HL-60 (cell line): Measurements from ENCODE around the gene EPN1.

ENCODE experiments used
- POLR2AphosphoS5 ChIP-seq: IDR thresholded peaks from 2 replicates; pipeline ENCODE4 v1.6.1; 2012; ENCODE audit warnings: low read depth
- TF ChIP-seq, protein P1 (sequence below): IDR thresholded peaks from one replicate; pipeline ENCODE4 v1.5.1; 2011; ENCODE audit warnings: low read length, control low read depth, inconsistent platforms; ENCODE audit not compliant: insufficient read depth

DNA sequence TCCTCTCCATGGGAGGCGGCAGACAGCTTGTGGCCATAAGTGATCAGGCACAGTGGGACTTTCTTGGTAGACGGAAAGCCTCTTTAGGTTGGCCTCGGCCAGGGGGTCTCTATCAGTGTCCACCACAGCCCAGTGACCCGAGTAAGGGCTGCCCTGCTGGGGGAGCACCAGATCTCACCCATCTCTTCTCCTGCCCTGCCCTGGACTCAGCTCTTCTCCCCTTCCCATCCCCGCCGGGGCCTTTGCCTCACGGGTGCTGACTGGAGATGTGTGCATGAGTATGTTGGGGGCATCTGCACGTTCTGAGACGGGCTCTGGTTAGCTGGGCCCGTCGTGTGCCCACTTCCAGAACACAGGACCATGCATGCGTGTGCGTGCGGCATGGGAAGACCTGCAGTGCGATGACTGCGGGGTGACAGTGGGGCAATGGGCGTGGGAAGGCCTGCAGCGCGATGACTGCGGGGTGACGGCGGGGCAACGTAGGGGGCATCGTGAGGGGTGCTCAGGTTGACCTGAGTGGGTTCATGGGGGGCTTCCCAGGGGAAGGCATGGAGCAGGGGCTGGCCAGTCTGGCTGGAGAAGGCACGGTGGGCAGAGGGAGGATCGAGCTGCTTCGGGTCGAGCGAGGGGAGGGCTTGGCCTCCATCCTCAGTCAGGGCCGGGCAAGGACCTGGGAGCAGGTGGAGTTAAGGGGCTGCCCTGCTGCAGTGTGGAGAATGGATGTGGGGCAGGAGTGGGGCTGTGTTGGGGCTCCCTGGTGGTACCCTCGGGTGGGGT lies 15.9 kb downstream of the EPN1 start:
- TF ChIP-seq, protein P1, sequence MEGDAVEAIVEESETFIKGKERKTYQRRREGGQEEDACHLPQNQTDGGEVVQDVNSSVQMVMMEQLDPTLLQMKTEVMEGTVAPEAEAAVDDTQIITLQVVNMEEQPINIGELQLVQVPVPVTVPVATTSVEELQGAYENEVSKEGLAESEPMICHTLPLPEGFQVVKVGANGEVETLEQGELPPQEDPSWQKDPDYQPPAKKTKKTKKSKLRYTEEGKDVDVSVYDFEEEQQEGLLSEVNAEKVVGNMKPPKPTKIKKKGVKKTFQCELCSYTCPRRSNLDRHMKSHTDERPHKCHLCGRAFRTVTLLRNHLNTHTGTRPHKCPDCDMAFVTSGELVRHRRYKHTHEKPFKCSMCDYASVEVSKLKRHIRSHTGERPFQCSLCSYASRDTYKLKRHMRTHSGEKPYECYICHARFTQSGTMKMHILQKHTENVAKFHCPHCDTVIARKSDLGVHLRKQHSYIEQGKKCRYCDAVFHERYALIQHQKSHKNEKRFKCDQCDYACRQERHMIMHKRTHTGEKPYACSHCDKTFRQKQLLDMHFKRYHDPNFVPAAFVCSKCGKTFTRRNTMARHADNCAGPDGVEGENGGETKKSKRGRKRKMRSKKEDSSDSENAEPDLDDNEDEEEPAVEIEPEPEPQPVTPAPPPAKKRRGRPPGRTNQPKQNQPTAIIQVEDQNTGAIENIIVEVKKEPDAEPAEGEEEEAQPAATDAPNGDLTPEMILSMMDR, result no peak
- TF ChIP-seq POLR2AphosphoS5, result no peak
